GM19099 (cell line): Measurements from ENCODE around the gene TPPP3.

ENCODE experiments used
- POLR2A ChIP-seq: IDR thresholded peaks from 3 replicates; pipeline ENCODE4 v1.6.1; 2011; ENCODE audit warnings: low read depth; ENCODE audit not compliant: insufficient read length; ENCODE audit errors: extremely low read depth

The TPPP3 gene

DNA sequence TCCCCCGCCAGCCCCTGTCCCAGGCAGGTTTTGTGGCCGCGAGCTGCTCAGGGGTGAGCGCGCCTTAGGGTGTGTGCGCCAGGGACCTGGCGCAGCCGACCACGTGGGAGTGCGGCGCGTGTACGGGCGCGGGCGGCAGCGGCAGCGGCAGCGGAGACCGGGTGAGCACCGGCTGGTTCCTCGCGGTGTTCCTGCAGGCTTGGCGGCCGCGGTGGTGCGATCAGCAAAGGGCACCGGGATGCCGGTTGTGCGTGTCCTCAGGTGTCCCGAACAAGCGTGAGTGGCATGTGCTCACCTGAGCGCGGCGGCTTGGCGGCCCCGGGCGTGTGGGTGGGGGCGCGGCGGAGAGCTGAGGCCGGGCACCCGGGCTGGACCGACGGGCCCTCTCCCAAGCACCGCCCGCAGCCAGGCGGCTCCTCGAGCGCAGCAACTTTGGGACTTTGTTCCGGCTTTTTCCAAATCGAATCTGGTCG is 37.2 kb upstream of the TPPP3 start:
- no peak for TF ChIP-seq POLR2A

DNA sequence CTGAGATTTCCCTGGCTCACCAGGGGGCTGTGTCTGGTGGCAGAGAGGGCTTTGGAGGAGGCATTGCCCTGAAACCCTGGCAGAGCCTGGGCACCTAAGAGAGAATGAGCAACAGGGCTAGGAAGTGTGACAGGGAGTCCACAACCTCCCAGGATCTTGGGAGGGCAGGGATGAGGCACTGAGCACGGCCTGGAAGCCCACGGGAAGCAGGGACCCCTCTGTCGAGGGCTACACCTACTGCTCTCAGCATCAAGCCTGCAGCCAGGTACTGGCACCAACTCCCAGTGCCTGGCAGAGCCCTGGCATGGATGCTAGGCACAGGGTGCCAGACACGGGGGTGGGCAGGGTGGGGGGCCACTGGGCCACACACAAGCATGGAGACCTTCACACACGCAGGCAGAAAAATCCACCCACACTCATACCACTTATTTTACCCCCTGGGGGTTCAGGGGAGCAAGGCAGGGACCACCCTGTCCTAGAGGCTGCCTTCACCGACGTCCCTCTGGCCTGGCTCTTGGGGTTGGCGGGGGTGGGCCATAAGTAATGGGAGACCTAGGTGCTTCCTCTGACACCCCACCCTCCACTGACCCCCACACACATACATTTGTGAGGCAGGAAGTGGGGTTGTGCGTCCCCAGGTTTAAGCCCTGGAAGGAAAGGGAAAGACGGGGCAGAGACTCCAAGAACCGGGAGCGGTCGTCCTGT is 36.7 kb upstream of the TPPP3 start:
- TF ChIP-seq POLR2A = no peak

DNA sequence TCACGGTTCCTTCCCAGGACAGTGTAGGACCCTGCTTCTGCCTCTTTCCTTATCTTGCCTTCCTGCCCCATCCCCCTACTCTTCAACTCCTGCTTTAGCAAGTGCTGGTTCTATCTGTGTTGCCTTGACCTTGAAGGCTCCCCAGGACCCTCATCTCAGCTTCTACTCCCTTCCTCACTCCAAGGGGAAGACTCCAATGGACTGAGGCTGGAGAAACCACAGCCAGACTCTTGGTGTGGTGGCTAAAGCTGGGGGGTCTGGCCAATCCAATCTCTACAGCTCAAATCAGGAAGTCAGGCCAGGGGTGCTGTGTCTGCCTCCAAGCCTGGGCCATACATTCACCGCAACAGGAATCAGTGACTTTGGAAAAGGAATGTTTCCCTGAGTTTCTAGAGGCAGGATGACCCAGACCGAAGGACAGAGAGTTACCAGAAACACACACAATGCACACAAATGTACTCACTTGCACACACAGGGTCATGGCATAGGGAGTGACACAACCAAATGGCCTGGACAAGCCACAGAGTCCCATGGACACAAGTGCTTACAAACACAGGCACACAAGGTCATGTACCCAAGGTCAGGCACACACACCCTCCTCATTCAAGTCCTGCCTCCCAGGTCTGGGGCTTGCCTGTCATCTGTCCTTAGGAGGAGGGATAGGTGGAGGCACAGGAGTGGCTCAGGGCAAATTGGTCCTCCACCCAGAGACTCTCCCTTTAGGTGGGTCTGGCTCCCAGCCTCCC is 35.9 kb upstream of the TPPP3 start:
- no peak for TF ChIP-seq POLR2A

DNA sequence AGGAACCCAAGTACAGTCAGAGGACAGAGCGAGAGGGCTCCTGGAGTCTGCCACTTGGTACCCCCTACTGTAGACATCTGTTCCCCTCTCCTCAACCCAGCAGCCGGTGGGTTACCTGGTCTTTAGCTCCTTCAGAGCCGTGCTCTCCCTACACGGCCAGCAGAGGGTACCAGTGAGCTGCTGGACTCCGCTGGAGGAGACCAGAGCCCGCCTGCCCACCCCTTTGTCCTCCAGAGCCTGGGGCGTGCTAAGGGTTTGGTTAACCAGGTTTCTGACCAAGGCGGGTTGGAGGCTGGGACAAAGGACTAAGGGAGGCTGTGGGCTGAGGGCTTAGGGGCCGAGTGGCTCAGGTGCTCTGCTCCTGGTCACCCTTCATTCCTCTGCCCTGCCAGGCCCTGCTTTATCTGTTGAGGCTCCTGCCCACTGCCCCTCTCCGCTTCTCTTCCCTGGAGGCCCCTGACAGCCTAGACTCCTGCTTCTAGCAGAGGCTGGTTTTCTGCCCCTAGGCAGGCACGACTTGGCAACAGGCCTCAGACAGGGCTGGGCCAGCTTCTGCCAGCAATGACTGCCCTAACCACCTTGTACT is 34.9 kb upstream of the TPPP3 start:
- no peak for TF ChIP-seq POLR2A

GRCh38 chr16:67426950-67427349 is 33.7 kb upstream of the TPPP3 start:
- no peak for TF ChIP-seq POLR2A

GRCh38 chr16:67426022-67426421 is 32.7 kb upstream of the TPPP3 start:
- TF ChIP-seq POLR2A = no peak

DNA sequence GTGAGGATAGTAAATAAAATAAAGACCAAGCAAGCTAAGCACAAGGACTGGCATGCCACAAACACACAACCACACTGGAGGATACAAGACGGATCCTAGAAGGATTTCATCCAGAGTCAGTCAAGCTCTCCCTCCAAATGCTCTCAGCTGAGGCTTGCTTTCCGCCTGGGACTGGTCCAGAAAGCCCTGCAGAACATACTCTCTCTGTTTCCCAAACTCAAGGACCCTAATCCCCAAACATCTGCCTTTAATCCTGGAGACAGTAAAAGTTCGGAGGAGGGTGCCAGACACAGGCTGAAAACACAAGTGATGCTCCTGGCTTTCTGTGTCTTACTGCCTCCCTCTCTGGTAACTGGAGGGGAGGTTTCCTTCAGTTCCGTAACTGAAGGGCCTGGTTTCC is 32.3 kb upstream of the TPPP3 start:
- TF ChIP-seq POLR2A = no peak

- TF ChIP-seq POLR2A = no peak
These were observed 31.8 kb upstream of the TPPP3 start for GRCh38 chr16:67425061-67425460.

- no peak for TF ChIP-seq POLR2A
These were observed 30.9 kb upstream of the TPPP3 start for GRCh38 chr16:67424261-67424615.

- no peak for TF ChIP-seq POLR2A
These were observed 30.4 kb upstream of the TPPP3 start for GRCh38 chr16:67423611-67424260.

DNA sequence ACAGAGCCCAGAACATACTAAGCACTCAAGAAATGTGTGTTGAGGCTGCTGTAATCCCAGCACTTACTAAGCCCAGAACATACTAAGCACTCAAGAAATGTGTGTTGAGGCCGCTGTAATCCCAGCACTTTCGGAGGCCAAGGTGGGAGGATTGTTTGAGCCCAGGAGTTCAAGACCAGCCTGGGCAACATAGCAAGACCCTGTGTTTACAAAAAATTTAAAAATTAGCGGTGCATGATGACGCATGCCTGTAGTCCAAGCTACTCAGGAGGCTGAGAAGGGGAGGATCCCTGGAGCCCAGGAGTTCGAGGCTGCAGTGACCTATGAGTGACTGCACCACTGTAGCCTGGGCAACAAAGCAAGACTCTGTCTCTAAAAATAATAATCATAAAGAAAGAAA is 29.7 kb upstream of the TPPP3 start:
- no peak for TF ChIP-seq POLR2A

GRCh38 chr16:67421030-67421429 is 27.7 kb upstream of the TPPP3 start:
- no peak for TF ChIP-seq POLR2A

GRCh38 chr16:67419931-67420330 is 26.6 kb upstream of the TPPP3 start:
- no peak for TF ChIP-seq POLR2A

- no peak for TF ChIP-seq POLR2A
These were observed 26.2 kb upstream of the TPPP3 start for GRCh38 chr16:67419502-67419901.

DNA sequence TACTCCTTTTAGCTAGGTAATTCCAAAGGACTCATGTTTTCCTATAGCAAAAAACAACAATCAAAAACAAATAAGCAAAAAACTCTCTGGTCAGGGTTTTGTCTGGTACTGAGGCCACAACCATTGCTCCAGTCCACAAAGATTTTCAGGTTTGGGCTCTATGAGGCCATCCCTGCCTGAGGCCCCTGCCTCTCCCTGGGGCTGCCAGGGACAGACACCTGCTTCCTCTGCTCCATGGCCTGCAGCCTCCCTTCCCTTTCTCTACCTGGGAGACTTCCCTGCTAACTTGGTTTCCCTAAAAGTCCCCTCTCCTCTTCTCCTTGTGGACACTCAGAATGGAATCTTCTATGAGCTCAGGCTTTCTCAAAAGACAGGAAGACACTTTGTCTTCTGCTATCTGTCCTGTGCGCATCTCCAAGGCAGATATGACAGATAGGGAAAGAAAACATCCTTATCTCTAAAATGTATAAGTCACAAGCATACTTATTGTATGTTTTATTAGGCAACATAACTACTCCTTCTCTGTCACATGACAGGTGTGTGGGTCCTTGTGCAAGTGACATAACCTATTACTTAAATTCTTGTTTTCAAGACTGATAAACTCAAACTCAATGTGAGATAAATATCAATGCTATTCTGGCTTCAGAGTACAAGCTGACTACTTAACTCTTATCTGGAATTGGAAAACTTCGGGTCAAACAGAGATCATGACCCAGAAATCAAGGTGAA is 24.2 kb upstream of the TPPP3 start:
- TF ChIP-seq POLR2A = no peak
